Gastrocnemius medialis (tissue), 4 donors: ENCODE measurements around the gene CNPY4.

ENCODE experiments used
- CTCF ChIP-seq, 5 experiments: fragments of 450-650 bp in 3 of 5; fragments of 200-600 bp in 2 of 5; sonication (generic) in 2 of 5; IDR thresholded peaks in 4 of 5; conservative IDR thresholded peaks in 1 of 5; 1 replicate in 4 of 5; 2 replicates in 1 of 5; pipeline ENCODE4 v1.5.1; 2016 to 2019; ENCODE audit warnings: antibody characterized with exemption in 5 of 5, mild to moderate bottlenecking in 3 of 5, moderate library complexity in 3 of 5
- POLR2A ChIP-seq, 2 donors: fragments of 450-650 bp; IDR thresholded peaks; one replicate each; pipeline ENCODE4 v1.6.1; 2017; ENCODE audit warnings: antibody characterized with exemption in 2 of 2, mild to moderate bottlenecking in 2 of 2, moderate library complexity in 2 of 2

GRCh38 chr7:100109521-100110163 is 9.8 kb upstream of the CNPY4 start:
- TF ChIP-seq CTCF (IDR thresholded peaks at IDR 0.05 in 4 of 5, conservative IDR thresholded peaks at IDR 0.05 in 1 of 5) (no peak), POLR2A (IDR thresholded peaks at IDR 0.05) (no peak)
